Activated CD4-positive, alpha-beta T cell treated with anti-CD3 and anti-CD28 coated beads, Interleukin-2, Interleukin-4, amounts not matched to agents 100 ng/mL and 50 ng/mL, durations not matched to agents 16 hours and 8 hours (primary cell): ENCODE measurements around the gene CCN2.
A peak's percentile ranks its signal among the peaks of the same experiment; 100 is the strongest.
"Not testable (repeated sequence)": the region's sequence is repeated elsewhere in the genome, so short reads cannot be mapped to it uniquely, and the experiment has no call there.

Experiments used
- DNase-seq: peaks from one replicate; pipeline ENCODE4 v3.0.0-alpha.2; 2020; ENCODE audit warnings: low spot score

The CCN2 gene

DNA sequence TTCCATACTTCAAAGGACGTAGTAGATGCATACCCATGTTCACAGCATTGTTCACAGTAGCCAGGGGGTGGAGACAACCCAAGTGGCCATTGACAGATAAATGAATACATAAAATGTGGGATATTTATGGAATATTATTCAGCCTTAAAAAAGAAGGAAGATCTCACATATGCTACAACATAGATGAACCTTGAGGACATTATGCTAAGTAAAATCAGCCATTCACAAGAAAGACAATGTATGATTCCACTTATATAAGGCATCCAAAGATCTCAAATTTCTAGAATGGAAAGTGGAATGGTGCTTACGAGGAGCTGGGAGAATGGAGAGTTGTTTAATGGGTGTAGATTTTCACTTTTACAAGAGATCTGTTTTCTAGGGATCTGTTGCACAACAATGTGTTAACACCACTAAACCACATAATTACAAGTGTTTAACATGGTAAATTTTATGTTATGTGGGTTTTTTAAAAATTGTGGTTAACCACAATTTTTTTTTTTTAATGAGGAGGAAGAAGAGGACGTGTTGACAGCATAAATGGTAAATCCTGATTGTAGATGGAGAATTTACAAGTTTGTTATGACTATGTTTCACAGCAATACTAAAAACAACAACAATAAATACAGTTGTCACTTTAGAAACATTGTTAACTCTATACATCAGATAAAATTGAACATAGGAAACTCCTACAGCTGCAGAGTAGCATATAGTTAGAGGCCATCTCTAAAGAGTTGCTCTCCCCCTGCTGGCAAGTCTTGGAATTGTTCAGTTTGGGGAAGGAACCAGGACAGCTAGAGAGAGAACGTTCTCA is 41.6 kb downstream of the CCN2 start:
- DNase-seq: peak; percentile 74

DNA sequence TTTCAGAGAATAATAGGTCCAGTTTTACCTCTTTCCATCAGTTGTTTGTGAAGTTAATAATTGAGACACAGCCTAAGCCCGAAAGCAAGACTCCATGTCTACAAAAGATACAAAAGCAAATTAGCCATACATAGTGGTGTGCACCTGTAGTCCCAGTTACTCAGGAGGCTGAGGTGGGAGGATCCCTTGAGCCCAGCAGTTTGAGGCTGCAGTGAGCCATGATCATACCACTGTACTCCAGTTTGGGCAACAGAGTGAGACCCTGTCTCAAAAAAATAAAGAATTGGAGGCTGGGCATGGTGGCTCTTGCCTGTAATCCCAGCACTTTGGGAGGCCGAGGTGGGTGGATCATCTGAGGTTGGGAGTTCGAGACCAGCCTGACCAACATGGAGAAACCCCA is 42.4 kb downstream of the CCN2 start:
- not testable (repeated sequence) for DNase-seq

DNA sequence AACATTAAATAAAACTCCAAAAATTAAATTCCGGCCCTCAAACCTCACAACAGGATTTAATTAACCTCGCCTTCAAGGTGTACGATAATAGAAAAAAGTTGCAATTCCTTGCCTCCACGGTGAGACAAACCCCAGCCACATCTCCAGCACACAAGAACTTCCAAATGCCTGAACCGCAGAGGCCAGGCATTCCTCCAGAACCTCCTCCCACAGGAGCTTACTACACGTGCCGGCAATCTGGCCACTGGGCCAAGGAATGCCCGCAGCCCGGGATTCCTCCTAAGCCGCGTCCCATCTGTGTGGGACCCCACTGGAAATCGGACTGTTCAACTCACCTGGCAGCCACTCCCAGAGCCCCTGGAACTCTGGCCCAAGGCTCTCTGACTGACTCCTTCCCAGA is 47.4 kb downstream of the CCN2 start:
- not testable (repeated sequence) for DNase-seq

DNA sequence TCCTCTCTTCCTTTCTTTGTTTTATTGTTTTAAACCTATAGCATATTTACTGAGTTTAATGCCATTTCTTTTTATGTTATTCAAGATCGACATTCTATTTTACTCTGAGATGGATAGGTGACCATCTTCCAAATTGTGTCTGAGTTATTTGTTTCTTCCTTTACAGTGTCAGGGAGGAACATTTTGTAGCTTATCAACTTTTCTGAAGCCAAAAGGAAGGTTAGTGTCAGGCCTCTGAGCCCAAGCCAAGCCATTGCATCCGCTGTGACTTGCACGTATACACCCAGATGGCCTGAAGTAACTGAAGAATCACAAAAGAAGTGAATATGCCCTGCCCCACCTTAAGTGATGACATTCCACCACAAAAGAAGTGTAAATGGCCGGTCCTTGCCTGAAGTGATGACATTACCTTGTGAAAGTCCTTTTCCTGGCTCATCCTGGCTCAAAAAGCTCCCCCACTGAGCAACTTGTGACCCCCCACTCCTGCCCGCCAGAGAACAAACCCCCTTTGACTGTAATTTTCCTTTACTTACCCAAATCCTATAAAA is 49.8 kb downstream of the CCN2 start:
- DNase-seq: not testable (repeated sequence)

DNA sequence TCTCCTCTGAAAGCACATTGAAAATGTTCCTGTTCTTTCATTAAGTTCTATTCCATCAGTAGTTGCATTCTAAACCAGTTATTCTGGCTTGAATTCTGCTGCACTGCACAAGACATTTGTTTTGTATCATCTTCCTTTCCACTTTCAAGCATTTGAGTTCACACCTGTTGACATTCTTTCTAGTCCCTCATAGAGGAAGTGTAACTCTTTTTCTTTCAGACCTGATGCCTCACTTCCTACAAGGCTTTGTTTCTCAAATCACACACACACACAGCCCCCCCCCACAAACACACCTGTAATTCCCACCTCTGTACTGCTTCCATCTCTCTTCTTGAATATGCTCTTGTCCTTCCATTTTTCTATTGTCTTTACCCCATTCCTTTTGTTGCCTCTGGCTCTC is 50.9 kb downstream of the CCN2 start:
- DNase-seq: no peak

DNA sequence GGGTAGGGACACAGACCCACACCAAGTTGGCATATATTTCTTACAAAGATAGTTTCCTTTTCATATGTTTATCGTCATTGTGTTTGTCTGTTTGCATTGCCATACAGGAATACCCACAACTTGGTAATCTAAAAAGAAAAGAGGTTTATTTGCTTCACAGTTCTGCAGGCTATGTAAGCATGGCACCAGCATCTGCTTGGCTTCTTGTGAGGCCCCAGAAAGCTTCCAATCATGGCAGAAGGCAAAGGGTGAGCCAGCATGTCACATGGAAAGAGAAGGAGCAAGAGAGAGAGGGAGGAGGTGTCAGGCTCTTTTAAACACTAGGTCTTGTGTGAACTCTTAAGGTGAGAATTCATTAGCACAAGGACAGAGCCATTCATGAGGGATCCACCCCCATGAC is 52.5 kb downstream of the CCN2 start:
- DNase-seq: no peak
